Neuronal stem cell (in vitro differentiated cells): Measurements from ENCODE around the gene MEF2A.
"Not testable (repeated sequence)": the region's sequence is repeated elsewhere in the genome, so short reads cannot be mapped to it uniquely, and the experiment has no call there.

Experiments used
- DNase-seq: peaks from one replicate; pipeline ENCODE4 v3.0.0-alpha.2; 2013; ENCODE audit warnings: low spot score
- H2AFZ ChIP-seq: one replicate; pipeline ENCODE4 v1.6.1; 2013; ENCODE audit warnings: mild to moderate bottlenecking, low read length, inconsistent platforms
- H2AK5ac ChIP-seq: 2 replicates; pipeline ENCODE4 v1.6.1; 2013; ENCODE audit warnings: low read depth, mild to moderate bottlenecking, inconsistent platforms, low read length, moderate library complexity, mixed read lengths
- H2BK120ac ChIP-seq: 2 replicates; pipeline ENCODE4 v1.6.1; 2013; ENCODE audit warnings: low read depth, mild to moderate bottlenecking, inconsistent platforms, low read length, moderate library complexity, mixed read lengths
- H2BK12ac ChIP-seq: one replicate; pipeline ENCODE4 v1.6.1; 2013; ENCODE audit warnings: low read length, inconsistent platforms
- H2BK15ac ChIP-seq: 2 replicates; pipeline ENCODE4 v1.6.1; 2013; ENCODE audit warnings: mild to moderate bottlenecking, low read length, inconsistent platforms, mixed read lengths
- H2BK5ac ChIP-seq: one replicate; pipeline ENCODE4 v1.6.1; 2013; ENCODE audit warnings: inconsistent platforms, mild to moderate bottlenecking, low read length, moderate library complexity
- H3K14ac ChIP-seq: one replicate; pipeline ENCODE4 v1.6.1; 2013; ENCODE audit warnings: low read length, inconsistent platforms
- H3K18ac ChIP-seq: 2 replicates; pipeline ENCODE4 v1.6.1; 2013; ENCODE audit warnings: low read length, inconsistent platforms
- H3K23ac ChIP-seq: 2 replicates; pipeline ENCODE4 v1.6.1; 2013; ENCODE audit warnings: low read depth, mild to moderate bottlenecking, mixed read lengths, low read length, inconsistent platforms; ENCODE audit not compliant: poor library complexity
- H3K27ac ChIP-seq: replicated peaks from 3 replicates; pipeline ENCODE4 v1.5.1; 2013; ENCODE audit warnings: low read length, inconsistent platforms
- H3K27me3 ChIP-seq, 3 experiments: 2 replicates each; pipeline ENCODE4 v1.6.1; 2013; ENCODE audit warnings: low read length in 3 of 3, mild to moderate bottlenecking in 2 of 3, inconsistent platforms in 1 of 3, low read depth in 1 of 3, mixed read lengths in 1 of 3, moderate library complexity in 1 of 3; ENCODE audit not compliant: control insufficient read depth in 3 of 3, insufficient read depth in 3 of 3
- H3K36me3 ChIP-seq, 2 donors: replicated peaks in 1 of 2; 2 replicates each; pipeline ENCODE4 v1.6.1; 2013; ENCODE audit warnings: low read length in 2 of 2; ENCODE audit not compliant: control insufficient read depth in 2 of 2, insufficient read depth in 2 of 2
- H3K4ac ChIP-seq: 2 replicates; pipeline ENCODE4 v1.6.1; 2013; ENCODE audit warnings: inconsistent platforms, mild to moderate bottlenecking, low read length, moderate library complexity
- H3K4me1 ChIP-seq, 2 donors: 1 replicate in 1 of 2; 2 replicates in 1 of 2; pipeline ENCODE4 v1.6.1; 2013; ENCODE audit warnings: low read length in 2 of 2, low read depth in 1 of 2; ENCODE audit not compliant: control insufficient read depth in 2 of 2, insufficient read depth in 1 of 2
- H3K4me2 ChIP-seq: one replicate; pipeline ENCODE4 v1.6.1; 2013; ENCODE audit warnings: mild to moderate bottlenecking, low read length, inconsistent platforms; ENCODE audit not compliant: insufficient read depth, poor library complexity, severe bottlenecking
- H3K4me3 ChIP-seq, 2 donors: 2 replicates each; pipeline ENCODE4 v1.5.1; 2013; ENCODE audit warnings: low read length in 2 of 2, mild to moderate bottlenecking in 2 of 2, inconsistent platforms in 1 of 2, moderate library complexity in 1 of 2
- H3K79me1 ChIP-seq: one replicate; pipeline ENCODE4 v1.6.1; 2013; ENCODE audit warnings: low read depth, mild to moderate bottlenecking, inconsistent platforms, low read length, moderate library complexity
- H3K9ac ChIP-seq: one replicate; pipeline ENCODE4 v1.6.1; 2013; ENCODE audit warnings: mild to moderate bottlenecking, low read depth, low read length, inconsistent platforms; ENCODE audit not compliant: poor library complexity
- H3K9me3 ChIP-seq, 2 donors: replicated peaks in 1 of 2; 2 replicates each; pipeline versions ENCODE3 to v1.6.1; 2013; ENCODE audit warnings: low read length in 2 of 2, mild to moderate bottlenecking in 2 of 2, inconsistent platforms in 1 of 2, low read depth in 1 of 2, mixed read lengths in 1 of 2, moderate library complexity in 1 of 2; ENCODE audit not compliant: control insufficient read depth in 2 of 2, insufficient read depth in 1 of 2
- H4K8ac ChIP-seq: one replicate; pipeline ENCODE4 v1.6.1; 2013; ENCODE audit warnings: low read depth, mild to moderate bottlenecking, inconsistent platforms, low read length, moderate library complexity
- H4K91ac ChIP-seq: one replicate; pipeline ENCODE4 v1.6.1; 2013; ENCODE audit warnings: low read length, low read depth, mild to moderate bottlenecking, inconsistent platforms; ENCODE audit not compliant: poor library complexity
- WGBS, 2 donors: extraction: QIAGEN DNeasy Blood & Tissue Kit; methylation state at CpG; one replicate each; pipeline ENCODE4 v1.1.7; 2013; ENCODE audit warnings: missing lambda C conversion rate in 2 of 2, mixed read lengths in 1 of 2; ENCODE audit not compliant: insufficient read length in 2 of 2, insufficient replicate concordance in 1 of 2; ENCODE audit errors: extremely low coverage in 2 of 2; 5-methylcytosine and 5-hydroxymethylcytosine counted together

The MEF2A gene

DNA sequence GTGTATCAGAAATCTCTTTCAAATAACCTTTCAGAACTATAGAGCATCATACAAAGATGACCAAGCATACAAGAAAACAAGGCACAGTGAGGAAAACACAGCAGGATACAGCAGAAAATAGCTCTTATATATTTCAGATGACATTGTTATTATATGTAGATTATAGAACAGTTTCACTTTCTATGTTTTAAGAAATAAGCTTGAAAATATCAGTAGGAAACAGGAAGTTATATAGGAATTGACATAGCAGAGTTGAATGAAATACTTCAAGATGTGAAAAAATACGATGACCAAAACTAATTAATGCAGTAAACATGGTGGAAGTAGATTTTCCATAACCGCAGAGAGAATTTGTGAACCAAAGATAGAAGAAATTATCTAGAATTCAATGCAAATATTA lies 92.2 kb downstream of the MEF2A start:
- no CpG with 5 or more reads among the region's 2 CpGs for WGBS, 2 donors
- no peak for DNase-seq
- Histone ChIP-seq H2AK5ac (no peak overlapping the region), H3K4me2 (no peak overlapping the region), H3K4me3 (no peak overlapping the region), H3K27ac (no peak overlapping the region), H2BK15ac (no peak overlapping the region), H3K23ac (no peak overlapping the region), H4K8ac (no peak overlapping the region), H2BK5ac (no peak overlapping the region), H2AFZ (no peak overlapping the region), H4K91ac (no peak overlapping the region), H3K27me3 (no peaks in the 10 kb centered on the region), H3K9ac (no peak overlapping the region), H3K9me3 (no peaks in the 10 kb centered on the region), H3K4me1 (no peaks in the 10 kb centered on the region), H3K18ac (no peak overlapping the region), H2BK120ac (no peak overlapping the region), H3K4ac (no peak overlapping the region), H3K36me3 (peaks cover 0 to 10% of the 10 kb centered on the region in 2 donors), H2BK12ac (no peak overlapping the region), H3K79me1 (no peaks in the 10 kb centered on the region), H3K14ac (no peak overlapping the region)

DNA sequence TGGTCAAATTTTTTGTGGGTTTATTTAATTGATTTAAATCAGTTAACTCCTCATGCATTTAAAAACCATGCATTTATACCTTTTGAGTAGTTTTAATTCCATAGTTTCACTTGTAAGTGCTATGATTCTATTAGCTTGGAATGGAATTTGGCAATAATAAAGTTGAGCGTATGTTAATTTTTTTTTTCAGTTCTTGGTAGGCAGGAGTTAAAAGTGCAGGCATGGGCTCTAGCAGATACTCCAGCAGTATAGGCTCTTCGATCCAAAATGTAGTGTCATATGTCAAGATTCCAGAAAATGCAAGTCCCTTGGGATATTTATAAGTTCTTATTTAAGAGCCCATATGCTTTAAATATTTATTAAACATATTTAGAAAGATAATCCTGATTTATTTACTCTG lies 97.1 kb downstream of the MEF2A start:
- no peaks in the 10 kb centered on the region for H3K27me3 ChIP-seq
- WGBS, 2 donors, result no CpG with 5 or more reads among the region's 2 CpGs
- H3K4ac ChIP-seq, result no peak overlapping the region
- DNase-seq, result no peak
- H2BK5ac ChIP-seq, result no peak overlapping the region
- H3K14ac ChIP-seq, result no peak overlapping the region
- H3K36me3 ChIP-seq, result peaks cover 0 to 14% of the 10 kb centered on the region in 2 donors
- H3K27ac ChIP-seq, result no peak overlapping the region
- no peak overlapping the region for H2BK15ac ChIP-seq
- no peak overlapping the region for H3K9ac ChIP-seq
- no peak overlapping the region for H2AK5ac ChIP-seq
- no peak overlapping the region for H2BK120ac ChIP-seq
- H2AFZ ChIP-seq, result no peak overlapping the region
- H3K79me1 ChIP-seq, result no peaks in the 10 kb centered on the region
- H4K91ac ChIP-seq, result no peak overlapping the region
- no peak overlapping the region for H3K4me2 ChIP-seq
- no peak overlapping the region for H3K23ac ChIP-seq
- no peaks in the 10 kb centered on the region for H3K4me1 ChIP-seq
- H3K9me3 ChIP-seq, result no peaks in the 10 kb centered on the region
- no peak overlapping the region for H4K8ac ChIP-seq
- no peak overlapping the region for H3K18ac ChIP-seq
- H2BK12ac ChIP-seq, result no peak overlapping the region
- no peak overlapping the region for H3K4me3 ChIP-seq

DNA sequence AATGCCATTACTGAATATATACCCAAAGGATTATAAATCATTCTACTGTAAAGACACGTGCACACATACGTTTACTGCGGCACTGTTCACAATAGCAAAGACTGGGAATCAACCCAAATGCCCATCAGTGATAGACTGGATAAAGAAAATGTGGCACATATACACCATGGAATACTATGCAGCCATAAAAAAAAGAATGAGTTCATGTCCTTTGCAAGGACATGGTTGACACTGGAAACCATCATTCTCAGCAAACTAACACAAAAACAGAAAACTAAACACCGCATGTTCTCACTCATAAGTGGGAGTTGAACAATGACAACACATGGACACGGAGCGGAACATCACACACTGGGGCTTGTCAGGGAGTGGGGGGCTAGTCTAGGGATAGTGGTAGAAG lies 100.3 kb downstream of the MEF2A start:
- DNase-seq, H3K4me1 ChIP-seq: not testable (repeated sequence)

DNA sequence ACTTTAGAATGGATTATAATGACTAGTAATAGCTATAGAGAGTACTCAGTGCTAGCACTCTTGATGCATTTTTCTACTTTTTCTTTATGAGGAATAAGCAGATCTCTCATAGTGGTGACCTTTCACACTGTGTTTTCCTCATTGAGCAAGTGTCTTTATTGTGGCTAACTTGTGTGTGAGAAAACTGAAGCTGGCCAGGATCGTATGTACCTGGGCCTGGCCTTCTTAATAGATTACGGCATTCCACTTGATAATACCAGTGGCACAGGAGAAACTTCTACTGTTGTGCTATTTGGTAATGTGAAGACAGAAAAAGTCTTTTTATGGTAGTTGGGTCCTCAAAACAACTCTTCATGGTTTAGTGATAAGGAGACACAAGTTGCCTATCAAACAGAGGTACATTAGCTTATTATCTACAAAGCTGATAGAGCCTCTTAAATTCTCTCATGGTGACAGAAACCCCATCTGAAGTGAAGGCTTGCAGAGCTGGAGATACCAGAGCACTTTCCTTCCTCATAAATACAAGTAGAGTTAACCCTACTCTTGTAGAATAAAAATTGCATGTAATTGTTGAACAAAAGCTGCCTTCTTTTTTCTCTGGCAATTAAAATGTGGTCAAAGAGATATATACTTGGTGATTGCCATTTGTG lies 102.9 kb downstream of the MEF2A start:
- WGBS, 2 donors, result no CpG with 5 or more reads among the region's 2 CpGs
- H3K23ac ChIP-seq, result no peak overlapping the region
- DNase-seq, result no peak
- no peak overlapping the region for H2BK120ac ChIP-seq
- no peak overlapping the region for H4K91ac ChIP-seq
- H3K79me1 ChIP-seq, result no peaks in the 10 kb centered on the region
- H2AK5ac ChIP-seq, result no peak overlapping the region
- H2BK15ac ChIP-seq, result no peak overlapping the region
- H3K4ac ChIP-seq, result no peak overlapping the region
- H2BK5ac ChIP-seq, result no peak overlapping the region
- no peaks in the 10 kb centered on the region for H3K4me1 ChIP-seq
- no peak overlapping the region for H3K9ac ChIP-seq
- H3K4me2 ChIP-seq, result no peak overlapping the region
- no peak overlapping the region for H2AFZ ChIP-seq
- no peaks in the 10 kb centered on the region for H3K27me3 ChIP-seq
- H3K36me3 ChIP-seq, result peaks cover 0 to 31% of the 10 kb centered on the region in 2 donors
- no peak overlapping the region for H3K4me3 ChIP-seq
- no peak overlapping the region for H4K8ac ChIP-seq
- no peak overlapping the region for H3K27ac ChIP-seq
- H3K9me3 ChIP-seq, result no peaks in the 10 kb centered on the region
- no peak overlapping the region for H3K14ac ChIP-seq
- H3K18ac ChIP-seq, result no peak overlapping the region
- no peak overlapping the region for H2BK12ac ChIP-seq

More for the DNA sequence above, 100.3 kb downstream of the MEF2A start:
- not testable (repeated sequence) for H2BK120ac ChIP-seq, H3K23ac ChIP-seq, H4K91ac ChIP-seq, H3K4ac ChIP-seq, H3K79me1 ChIP-seq, H3K9me3 ChIP-seq, H3K4me3 ChIP-seq, H2BK15ac ChIP-seq, H3K9ac ChIP-seq, H2BK5ac ChIP-seq, H2AK5ac ChIP-seq, H3K36me3 ChIP-seq, H2BK12ac ChIP-seq, H3K27ac ChIP-seq, H3K4me2 ChIP-seq, H3K27me3 ChIP-seq, H3K14ac ChIP-seq, H2AFZ ChIP-seq, H4K8ac ChIP-seq, H3K18ac ChIP-seq
- no CpG with 5 or more reads among the region's 6 CpGs for WGBS, 2 donors
